H9 (cell line): ENCODE data around the gene SCP2. TPM values are rescaled to one million over a fixed set of nuclear protein-coding genes. Genes with fewer than 3 reads are reported as not detected.
A peak's percentile ranks its signal among the peaks of the same experiment; 100 is the strongest.

ENCODE experiments used
- DNase-seq: peaks from one replicate; pipeline ENCODE4 v3.0.0-alpha.2; 2017
- H2AFZ ChIP-seq: one replicate; pipeline ENCODE4 v1.6.1; 2013; ENCODE audit warnings: mild to moderate bottlenecking, low read length, control low read depth, moderate library complexity
- H2AK5ac ChIP-seq: 2 replicates; pipeline ENCODE4 v1.6.1; 2013; ENCODE audit warnings: low read length, control low read depth, mixed read lengths; ENCODE audit not compliant: insufficient read length
- H2BK120ac ChIP-seq: one replicate; pipeline ENCODE4 v1.6.1; 2013; ENCODE audit warnings: low read depth, mild to moderate bottlenecking, low read length, control low read depth, inconsistent platforms; ENCODE audit not compliant: poor library complexity, severe bottlenecking
- H2BK12ac ChIP-seq: 2 replicates; pipeline ENCODE4 v1.6.1; 2013; ENCODE audit warnings: low read length, control low read depth, mixed read lengths, low read depth; ENCODE audit not compliant: insufficient read length
- H2BK15ac ChIP-seq: 2 replicates; pipeline ENCODE4 v1.6.1; 2013; ENCODE audit warnings: low read depth, low read length, control low read depth
- H2BK20ac ChIP-seq: one replicate; pipeline ENCODE4 v1.6.1; 2013; ENCODE audit warnings: low read depth, mild to moderate bottlenecking, low read length, control low read depth, inconsistent platforms; ENCODE audit not compliant: poor library complexity, severe bottlenecking
- H2BK5ac ChIP-seq: 2 replicates; pipeline ENCODE4 v1.6.1; 2013; ENCODE audit warnings: low read length, control low read depth, mixed read lengths; ENCODE audit not compliant: insufficient read length
- H3K14ac ChIP-seq: 2 replicates; pipeline ENCODE4 v1.6.1; 2013; ENCODE audit warnings: low read length, control low read depth; ENCODE audit not compliant: insufficient read depth
- H3K18ac ChIP-seq: 2 replicates; pipeline ENCODE4 v1.6.1; 2013; ENCODE audit warnings: low read depth, mild to moderate bottlenecking, mixed read lengths, low read length, control low read depth; ENCODE audit not compliant: insufficient read length
- H3K23ac ChIP-seq: 2 replicates; pipeline ENCODE4 v1.6.1; 2013; ENCODE audit warnings: low read length, control low read depth, mixed read lengths, low read depth; ENCODE audit not compliant: insufficient read length
- H3K23me2 ChIP-seq: 2 replicates; pipeline ENCODE4 v1.6.1; 2013; ENCODE audit warnings: low read depth, mild to moderate bottlenecking, mixed read lengths, low read length, control low read depth; ENCODE audit not compliant: insufficient read length, poor library complexity, severe bottlenecking
- H3K27ac ChIP-seq: 2 replicates; pipeline ENCODE4 v1.5.1; 2013; ENCODE audit warnings: low read length, control low read depth, mixed read lengths, low read depth; ENCODE audit not compliant: insufficient read length
- H3K27me3 ChIP-seq: 2 replicates; pipeline ENCODE4 v1.6.1; 2013; ENCODE audit warnings: low read length, control low read depth, inconsistent platforms; ENCODE audit not compliant: insufficient read depth
- H3K4ac ChIP-seq: 2 replicates; pipeline ENCODE4 v1.6.1; 2013; ENCODE audit warnings: low read depth, mild to moderate bottlenecking, control low read depth, inconsistent platforms, low read length, moderate library complexity
- H3K4me1 ChIP-seq: 2 replicates; pipeline ENCODE4 v1.6.1; 2013; ENCODE audit warnings: low read length, control low read depth, inconsistent platforms; ENCODE audit not compliant: insufficient read depth
- H3K4me2 ChIP-seq: 2 replicates; pipeline ENCODE4 v1.6.1; 2013; ENCODE audit warnings: low read length, control low read depth, mixed read lengths; ENCODE audit not compliant: insufficient read length, insufficient read depth
- H3K56ac ChIP-seq: 2 replicates; pipeline ENCODE4 v1.6.1; 2013; ENCODE audit warnings: low read depth, mild to moderate bottlenecking, mixed read lengths, low read length, control low read depth; ENCODE audit not compliant: insufficient read length
- H3K79me1 ChIP-seq: 2 replicates; pipeline ENCODE4 v1.6.1; 2013; ENCODE audit warnings: low read depth, mild to moderate bottlenecking, moderate library complexity, low read length, control low read depth, inconsistent platforms; ENCODE audit not compliant: insufficient read depth, poor library complexity, severe bottlenecking
- H3K79me2 ChIP-seq: 2 replicates; pipeline ENCODE4 v1.6.1; 2013; ENCODE audit warnings: low read length, control low read depth, inconsistent platforms; ENCODE audit not compliant: insufficient read depth
- H3K9ac ChIP-seq: 2 replicates; pipeline ENCODE4 v1.6.1; 2013; ENCODE audit warnings: low read length, control low read depth, mixed read lengths; ENCODE audit not compliant: insufficient read length; ENCODE audit errors: extremely low read depth
- H3K9me3 ChIP-seq: one replicate; pipeline ENCODE4 v1.6.1; 2013; ENCODE audit warnings: low read depth, low read length, inconsistent platforms; ENCODE audit not compliant: control insufficient read depth
- H3T11ph ChIP-seq: one replicate; pipeline ENCODE4 v1.6.1; 2013; ENCODE audit warnings: mild to moderate bottlenecking, low read length, control low read depth, inconsistent platforms
- H4K20me1 ChIP-seq: one replicate; pipeline ENCODE4 v1.6.1; 2013; ENCODE audit not compliant: control insufficient read depth, insufficient read length, insufficient read depth
- H4K5ac ChIP-seq: 2 replicates; pipeline ENCODE4 v1.6.1; 2013; ENCODE audit warnings: low read depth, mild to moderate bottlenecking, mixed read lengths, low read length, control low read depth; ENCODE audit not compliant: insufficient read length
- H4K8ac ChIP-seq: replicated peaks from 2 replicates; pipeline ENCODE4 v1.6.1; 2013; ENCODE audit warnings: low read length, control low read depth, mixed read lengths, low read depth; ENCODE audit not compliant: insufficient read length
- H4K91ac ChIP-seq: 2 replicates; pipeline ENCODE4 v1.6.1; 2013; ENCODE audit warnings: low read depth, mild to moderate bottlenecking, moderate library complexity, mixed read lengths, low read length, control low read depth; ENCODE audit not compliant: insufficient read length
- H3K27ac Mint-ChIP-seq, 3 experiments: 2 replicates in 2 of 3; 3 replicates in 1 of 3; pipeline ENCODE4 v1.8.0; 2020 to 2021; ENCODE audit warnings: mixed read lengths in 3 of 3, mild to moderate bottlenecking in 1 of 3, moderate library complexity in 1 of 3
- H3K27me3 Mint-ChIP-seq: 2 replicates; pipeline ENCODE4 v1.8.0; 2021; ENCODE audit warnings: low read depth, mild to moderate bottlenecking, moderate library complexity, mixed read lengths
- H3K36me3 Mint-ChIP-seq, 3 experiments: 2 replicates in 2 of 3; 3 replicates in 1 of 3; pipeline ENCODE4 v1.8.0; 2020 to 2021; ENCODE audit warnings: low read depth in 3 of 3, mixed read lengths in 3 of 3; ENCODE audit not compliant: insufficient read depth in 1 of 3
- H3K4me1 Mint-ChIP-seq, 2 experiments: 2 replicates each; pipeline ENCODE4 v1.8.0; 2020; ENCODE audit warnings: mixed read lengths in 2 of 2
- H3K4me3 Mint-ChIP-seq, 2 experiments: 2 replicates in 1 of 2; 3 replicates in 1 of 2; pipeline ENCODE4 v1.8.0; 2020 to 2021; ENCODE audit warnings: mild to moderate bottlenecking in 2 of 2, mixed read lengths in 2 of 2, moderate library complexity in 1 of 2
- H3K9me3 Mint-ChIP-seq, 2 experiments: 2 replicates in 1 of 2; 3 replicates in 1 of 2; pipeline ENCODE4 v1.8.0; 2020; ENCODE audit warnings: mild to moderate bottlenecking in 2 of 2, mixed read lengths in 2 of 2, moderate library complexity in 1 of 2
- CTCF ChIP-seq: fragments of 200-600 bp; sonication (generic); conservative IDR thresholded peaks from 3 replicates; pipeline ENCODE4 v1.8.0; 2021; ENCODE audit warnings: antibody characterized with exemption, mild to moderate bottlenecking
- WGBS: extraction: QIAGEN DNeasy Blood & Tissue Kit; methylation state at CpG from one replicate; pipeline ENCODE4 v1.1.7; 2013; ENCODE audit warnings: missing lambda C conversion rate, low lambda C conversion rate, mixed read lengths; ENCODE audit not compliant: insufficient read length; ENCODE audit errors: extremely low coverage; 5-methylcytosine and 5-hydroxymethylcytosine counted together
- microRNA-seq: library from miRNA; unstranded; fragments of <30 nt; microRNA quantifications from one replicate; pipeline ENCODE4, GENCODE V29; 2020; ENCODE audit warnings: borderline microRNAs expressed
- total RNA-seq: library from RNA; stranded (reverse); gene quantifications from 2 replicates; pipeline ENCODE4 v1.2.1, GENCODE V29; 2021

The SCP2 gene
- total RNA-seq, 1 experiment from 2014 or later = 48.8 TPM

GRCh38 chr1:53094533-53094919 lies 167.4 kb downstream of the SCP2 start:
- no peaks in the 10 kb centered on the region for H3K23me2 ChIP-seq
- H2BK120ac ChIP-seq = no peak overlapping the region
- no peak overlapping the region for H2AK5ac ChIP-seq
- no peak for DNase-seq
- H3K27me3 Mint-ChIP-seq = no peaks in the 10 kb centered on the region; the same call in 1 of the 2 replicates
- peak overlapping the region; percentile 3 for H4K8ac ChIP-seq
- no peak overlapping the region for H2BK12ac ChIP-seq
- no peaks in the 10 kb centered on the region for H3K36me3 Mint-ChIP-seq
- H3K27ac ChIP-seq = no peak overlapping the region
- H3K27ac Mint-ChIP-seq = no peak overlapping the region
- H3K56ac ChIP-seq = no peak overlapping the region
- no peak overlapping the region for H3K4me2 ChIP-seq
- no peaks in the 10 kb centered on the region for H3K79me1 ChIP-seq
- no peak overlapping the region for H2BK20ac ChIP-seq
- no peaks in the 10 kb centered on the region for H3K79me2 ChIP-seq
- no peak for TF ChIP-seq CTCF
- no peak overlapping the region for H2AFZ ChIP-seq
- H3K4me1 Mint-ChIP-seq = no peaks in the 10 kb centered on the region
- H3K27me3 ChIP-seq = no peaks in the 10 kb centered on the region
- no peak overlapping the region for H2BK5ac ChIP-seq
- no peak overlapping the region for H3K14ac ChIP-seq
- H4K5ac ChIP-seq = no peak overlapping the region
- WGBS = no CpG with 5 or more reads among the region's 13 CpGs
- H3T11ph ChIP-seq = no peak overlapping the region
- no peak overlapping the region for H3K4ac ChIP-seq
- no peaks in the 10 kb centered on the region for H3K9me3 Mint-ChIP-seq
- H2BK15ac ChIP-seq = no peak overlapping the region
- H3K4me3 Mint-ChIP-seq = no peak overlapping the region
- no peaks in the 10 kb centered on the region for H3K9me3 ChIP-seq
- no peaks in the 10 kb centered on the region for H4K20me1 ChIP-seq
- no peaks in the 10 kb centered on the region for H3K4me1 ChIP-seq
- H3K9ac ChIP-seq = no peak overlapping the region
- H4K91ac ChIP-seq = no peak overlapping the region
- no peak overlapping the region for H3K18ac ChIP-seq
- no peak overlapping the region for H3K23ac ChIP-seq

Small RNA genes lying within 50 kb of the gene (microRNA-seq; reads per million reads assigned to microRNA genes)
- gene MIR1273F (not detected), gene MIR1273G (not detected), gene MIR5095 (not detected)

Other genes with a start within 250 kb of the SCP2 start
- 69.1 and 70.3 TPM in 2 replicates for gene COA7, start 228.9 kb upstream of the SCP2 start, total RNA-seq
- gene ZYG11B, start 200.8 kb upstream of the SCP2 start, total RNA-seq = 20.6 and 21.2 TPM in 2 replicates
- gene ZYG11A, start 84.5 kb upstream of the SCP2 start, total RNA-seq = 2.0 and 2.1 TPM in 2 replicates
- 30.6 and 31.2 TPM in 2 replicates for gene ECHDC2, start 5.5 kb upstream of the SCP2 start, total RNA-seq
- gene PODN, start 134.9 kb downstream of the SCP2 start, total RNA-seq = 0.17 and 0.29 TPM in 2 replicates
- gene SLC1A7, start 215.4 kb downstream of the SCP2 start, total RNA-seq = not detected in 2 replicates